Measurements from ENCODE around the gene POLE. TPM values are rescaled to one million over a fixed set of nuclear protein-coding genes. Genes with fewer than 3 reads are reported as not detected.

POLE gene, protein sequence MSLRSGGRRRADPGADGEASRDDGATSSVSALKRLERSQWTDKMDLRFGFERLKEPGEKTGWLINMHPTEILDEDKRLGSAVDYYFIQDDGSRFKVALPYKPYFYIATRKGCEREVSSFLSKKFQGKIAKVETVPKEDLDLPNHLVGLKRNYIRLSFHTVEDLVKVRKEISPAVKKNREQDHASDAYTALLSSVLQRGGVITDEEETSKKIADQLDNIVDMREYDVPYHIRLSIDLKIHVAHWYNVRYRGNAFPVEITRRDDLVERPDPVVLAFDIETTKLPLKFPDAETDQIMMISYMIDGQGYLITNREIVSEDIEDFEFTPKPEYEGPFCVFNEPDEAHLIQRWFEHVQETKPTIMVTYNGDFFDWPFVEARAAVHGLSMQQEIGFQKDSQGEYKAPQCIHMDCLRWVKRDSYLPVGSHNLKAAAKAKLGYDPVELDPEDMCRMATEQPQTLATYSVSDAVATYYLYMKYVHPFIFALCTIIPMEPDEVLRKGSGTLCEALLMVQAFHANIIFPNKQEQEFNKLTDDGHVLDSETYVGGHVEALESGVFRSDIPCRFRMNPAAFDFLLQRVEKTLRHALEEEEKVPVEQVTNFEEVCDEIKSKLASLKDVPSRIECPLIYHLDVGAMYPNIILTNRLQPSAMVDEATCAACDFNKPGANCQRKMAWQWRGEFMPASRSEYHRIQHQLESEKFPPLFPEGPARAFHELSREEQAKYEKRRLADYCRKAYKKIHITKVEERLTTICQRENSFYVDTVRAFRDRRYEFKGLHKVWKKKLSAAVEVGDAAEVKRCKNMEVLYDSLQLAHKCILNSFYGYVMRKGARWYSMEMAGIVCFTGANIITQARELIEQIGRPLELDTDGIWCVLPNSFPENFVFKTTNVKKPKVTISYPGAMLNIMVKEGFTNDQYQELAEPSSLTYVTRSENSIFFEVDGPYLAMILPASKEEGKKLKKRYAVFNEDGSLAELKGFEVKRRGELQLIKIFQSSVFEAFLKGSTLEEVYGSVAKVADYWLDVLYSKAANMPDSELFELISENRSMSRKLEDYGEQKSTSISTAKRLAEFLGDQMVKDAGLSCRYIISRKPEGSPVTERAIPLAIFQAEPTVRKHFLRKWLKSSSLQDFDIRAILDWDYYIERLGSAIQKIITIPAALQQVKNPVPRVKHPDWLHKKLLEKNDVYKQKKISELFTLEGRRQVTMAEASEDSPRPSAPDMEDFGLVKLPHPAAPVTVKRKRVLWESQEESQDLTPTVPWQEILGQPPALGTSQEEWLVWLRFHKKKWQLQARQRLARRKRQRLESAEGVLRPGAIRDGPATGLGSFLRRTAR (N-terminal part only)
- total RNA-seq: 19.7 and 20.1 TPM in 2 replicates

DNA sequence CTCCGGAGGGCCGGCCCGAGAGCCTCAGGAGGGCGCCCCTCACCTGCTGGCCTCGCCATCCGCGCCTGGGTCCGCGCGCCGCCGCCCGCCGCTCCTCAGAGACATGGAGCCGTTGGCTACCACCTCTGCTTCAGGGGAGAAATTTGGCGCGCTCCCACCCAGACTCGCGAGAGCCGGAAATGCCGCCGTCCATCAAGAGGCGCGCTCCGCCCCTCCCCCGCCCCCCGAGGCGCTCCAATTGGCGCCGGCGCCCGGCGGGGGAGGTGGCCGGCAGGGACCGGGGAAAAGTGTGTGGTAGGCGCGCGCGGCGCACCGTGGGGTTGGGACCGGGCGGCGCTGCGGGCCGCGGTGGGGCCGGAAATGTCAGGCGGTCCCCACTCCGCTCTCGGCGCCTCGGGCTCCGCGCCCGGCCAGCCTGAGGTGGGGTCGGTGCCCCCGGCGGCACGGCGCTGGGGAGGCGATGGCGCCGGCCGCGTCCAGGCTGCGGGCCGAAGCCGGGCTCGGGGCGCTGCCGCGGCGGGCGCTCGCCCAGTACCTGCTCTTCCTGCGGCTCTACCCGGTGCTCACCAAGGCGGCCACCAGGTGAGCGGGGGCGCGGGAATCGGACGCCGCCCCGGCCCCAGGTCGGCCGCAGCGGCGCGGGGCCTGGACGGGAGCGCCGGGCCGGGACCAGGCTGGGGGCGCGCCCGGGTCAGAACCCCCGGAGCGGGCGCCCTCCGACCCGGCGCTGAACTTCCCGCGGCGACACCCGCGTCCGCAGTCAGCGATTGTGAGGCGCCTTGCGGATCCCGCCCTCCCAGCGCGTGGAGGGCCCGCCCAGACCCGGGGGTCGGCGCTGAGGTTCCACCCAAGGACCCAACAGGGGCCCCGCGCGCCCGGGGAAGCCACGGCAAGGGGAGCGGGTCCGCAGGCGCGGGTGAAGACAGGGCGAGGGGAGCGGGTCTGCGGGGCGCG, at the start of gene POLE, which contains the start of gene PXMP2:
Gene POLE (minus strand): TSS at position 132 of the 954 bp plus-strand sequence. CDS start 27 bp downstream, at position 105.
Gene PXMP2 (plus strand): TSS at position 377 of the 954 bp plus-strand sequence. CDS start 84 bp downstream, at position 461.

DNA sequence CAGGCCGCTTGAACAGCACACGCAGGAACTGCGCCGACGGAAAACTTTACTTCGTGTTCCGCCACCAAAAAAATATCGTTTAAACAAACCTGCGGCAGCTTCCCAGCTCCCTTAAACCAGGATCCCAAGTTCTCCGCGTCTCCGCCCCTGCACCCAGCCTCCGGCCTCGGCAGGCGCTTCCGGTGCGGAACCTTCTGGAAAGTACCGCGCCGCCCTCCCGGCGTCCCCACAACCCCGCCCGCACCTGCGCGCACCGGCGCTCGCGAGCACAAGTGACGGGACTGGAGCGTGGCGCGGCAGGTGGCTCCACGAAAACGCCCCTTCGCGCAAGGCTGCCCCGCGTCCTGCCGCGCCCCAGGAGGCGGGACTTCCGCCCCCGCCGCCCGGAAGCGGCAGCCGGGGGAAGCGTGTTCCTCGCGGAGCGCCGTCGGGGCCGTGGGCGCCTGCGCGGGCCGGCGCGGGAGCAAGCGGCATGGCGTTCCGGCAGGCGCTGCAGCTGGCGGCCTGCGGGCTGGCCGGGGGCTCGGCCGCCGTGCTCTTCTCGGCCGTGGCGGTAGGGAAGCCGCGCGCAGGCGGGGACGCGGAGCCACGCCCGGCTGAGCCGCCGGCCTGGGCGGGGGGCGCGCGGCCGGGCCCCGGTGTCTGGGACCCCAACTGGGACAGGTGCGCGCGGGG, 23.4 kb upstream of the POLE start, which contains the start of gene PGAM5:
Gene PGAM5 (plus strand): TSS at position 438 of the 675 bp plus-strand sequence. CDS start 35 bp downstream, at position 473.

GRCh38 chr12:132618683-132619043, 68.5 kb downstream of the POLE start, which contains the start of gene P2RX2:
P2RX2 (plus strand) TSS chr12:132618776; CDS start chr12:132618817, 41 bp downstream.

GRCh38 chr12:132610051-132610759, 76.9 kb downstream of the POLE start, which contains the start of gene LRCOL1:
LRCOL1 (minus strand) TSS chr12:132610582; CDS start chr12:132606251, 4,331 bp downstream.

Other genes with a start within 250 kb of the POLE start
- gene FBRSL1, start 197.2 kb downstream of the POLE start, total RNA-seq: 23.5 and 27.3 TPM in 2 replicates
- gene LRCOL1, start 76.8 kb downstream of the POLE start, total RNA-seq: not detected in 2 replicates
- not detected in 2 replicates for gene P2RX2, start 68.6 kb downstream of the POLE start, total RNA-seq
- 40.2 and 44.5 TPM in 2 replicates for gene PXMP2, start 245 bp upstream of the POLE start, total RNA-seq
- 46.9 and 88.0 TPM in 2 replicates for gene PGAM5, start 23.5 kb upstream of the POLE start, total RNA-seq
- 60.3 and 72.7 TPM in 2 replicates for gene ANKLE2, start 74.5 kb upstream of the POLE start, total RNA-seq
- 39.9 and 56.2 TPM in 2 replicates for gene GOLGA3, start 141.5 kb upstream of the POLE start, total RNA-seq
- 24.0 and 26.2 TPM in 2 replicates for gene CHFR, start 200.3 kb upstream of the POLE start, total RNA-seq